Stimulated activated CD4-positive, alpha-beta T cell treated with anti-CD3 and anti-CD28 coated beads, Interleukin-12 subunit alpha, Interleukin-12 subunit beta, amount 100 ng/mL, for 48 hours (primary cell): Measurements from ENCODE around the gene RIPOR3.
"Not testable (repeated sequence)": the region's sequence is repeated elsewhere in the genome, so short reads cannot be mapped to it uniquely, and the experiment has no call there.

Experiments used
- DNase-seq, 3 donors: peaks; one replicate each; pipeline ENCODE4 v3.0.0-alpha.2; 2020; ENCODE audit warnings: low read depth in 2 of 3, low spot score in 1 of 3

Gene RIPOR3

DNA sequence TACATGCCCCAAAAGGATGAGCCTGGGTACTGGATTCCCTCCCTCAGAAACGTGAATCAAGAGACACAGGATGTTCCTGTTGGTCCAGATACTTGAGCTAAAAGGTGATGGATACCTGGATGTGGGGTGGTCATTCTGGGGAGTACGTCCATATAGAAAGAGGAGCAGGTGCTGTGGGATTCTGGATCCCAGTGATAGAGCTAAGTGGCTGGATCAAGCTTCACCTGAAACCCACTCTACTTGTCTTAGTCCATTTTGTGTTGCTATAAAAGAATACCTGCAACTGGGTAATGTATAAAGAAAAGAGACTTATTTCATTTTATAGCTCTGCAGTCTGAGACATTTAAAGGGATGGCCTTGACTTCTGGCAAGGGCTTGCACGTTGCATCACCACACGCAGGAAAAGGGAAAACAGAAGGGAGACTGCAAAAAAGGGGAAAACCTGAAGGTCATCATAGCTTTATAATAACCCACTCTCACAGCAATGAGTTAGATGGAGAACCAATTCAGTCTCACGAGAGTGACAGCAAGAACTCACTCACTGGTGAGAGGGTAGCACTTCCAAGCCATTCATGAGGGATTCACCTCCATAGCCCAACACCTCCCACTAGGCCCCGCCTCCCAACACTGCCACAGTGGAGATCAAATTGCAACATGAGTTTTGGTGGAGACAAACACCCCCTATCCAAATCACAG lies 31.2 kb downstream of the RIPOR3 start:
- DNase-seq, result no peak

DNA sequence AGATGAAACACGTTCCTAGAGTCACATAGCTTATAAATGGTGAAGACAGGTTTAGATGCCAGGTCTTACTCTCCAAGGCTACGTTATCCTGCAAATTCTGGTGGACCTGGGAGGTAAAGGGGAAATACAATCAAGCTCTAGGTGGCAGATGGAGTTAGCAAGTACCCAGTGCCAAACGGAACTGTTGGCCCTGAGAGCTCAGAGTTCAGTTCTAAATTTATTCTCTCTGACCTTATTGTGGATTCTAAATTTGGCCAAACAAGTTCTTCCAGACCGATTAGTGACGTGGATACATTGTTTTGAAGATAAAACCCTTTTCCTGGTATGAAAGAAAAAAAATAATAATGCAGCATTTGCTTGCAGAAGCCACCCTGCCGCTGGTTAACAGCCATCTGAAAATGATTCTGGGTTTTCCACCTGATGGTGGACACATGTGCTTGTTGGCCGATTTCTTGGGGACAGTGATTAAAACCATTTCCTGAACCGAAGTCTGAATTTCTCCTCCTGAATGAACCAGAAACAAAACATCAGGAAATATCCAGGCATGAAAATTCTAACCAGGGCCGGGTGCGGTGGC lies 32.5 kb downstream of the RIPOR3 start:
- no peak for DNase-seq

DNA sequence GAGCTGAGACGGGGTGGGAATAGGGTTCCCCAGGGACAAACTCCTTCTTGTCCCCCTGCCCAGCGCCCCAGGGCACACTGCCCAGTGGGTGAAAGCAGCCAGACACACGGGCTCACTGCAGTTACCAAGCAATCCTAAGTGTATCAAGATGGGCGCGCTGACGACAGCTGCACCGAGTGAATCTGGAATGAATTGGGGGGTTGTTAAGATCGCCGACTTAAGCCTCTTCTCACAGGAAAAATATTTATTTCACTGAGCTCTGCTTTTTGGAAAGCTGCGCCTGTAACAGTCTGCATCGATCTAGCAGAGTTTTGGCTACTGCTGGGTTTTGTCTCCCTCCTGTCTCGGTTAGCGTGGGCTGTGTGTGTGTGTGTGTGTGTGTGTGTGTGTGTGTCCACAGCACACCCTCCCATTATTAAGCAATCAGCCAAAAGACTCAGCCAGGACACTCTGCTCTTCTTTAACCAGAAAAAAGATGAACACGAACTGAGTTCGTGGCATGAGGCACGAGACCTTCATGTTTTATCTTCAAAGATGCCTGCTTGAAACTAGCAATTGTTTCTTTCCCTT lies 35.9 kb downstream of the RIPOR3 start:
- DNase-seq, result no peak

DNA sequence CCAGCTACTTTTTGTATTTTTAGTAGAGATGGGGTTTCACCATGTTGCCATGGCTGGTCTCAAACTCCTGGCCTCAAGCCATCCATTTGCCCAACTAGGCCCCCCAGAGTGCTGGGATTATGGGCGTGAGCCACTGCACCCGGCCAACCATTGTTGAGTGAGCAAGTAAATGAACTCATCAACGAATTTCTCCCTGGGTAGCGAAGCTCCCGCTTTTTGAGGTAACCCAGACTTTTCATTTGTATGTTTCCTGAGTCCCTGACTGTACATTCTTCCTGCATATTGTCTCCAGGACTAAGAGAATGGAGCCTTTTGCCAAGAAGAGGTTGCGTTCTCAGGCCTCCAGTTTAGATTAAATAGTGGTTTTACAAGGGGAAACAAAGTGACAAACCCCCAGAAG lies 36.4 kb downstream of the RIPOR3 start:
- DNase-seq, result no peak

DNA sequence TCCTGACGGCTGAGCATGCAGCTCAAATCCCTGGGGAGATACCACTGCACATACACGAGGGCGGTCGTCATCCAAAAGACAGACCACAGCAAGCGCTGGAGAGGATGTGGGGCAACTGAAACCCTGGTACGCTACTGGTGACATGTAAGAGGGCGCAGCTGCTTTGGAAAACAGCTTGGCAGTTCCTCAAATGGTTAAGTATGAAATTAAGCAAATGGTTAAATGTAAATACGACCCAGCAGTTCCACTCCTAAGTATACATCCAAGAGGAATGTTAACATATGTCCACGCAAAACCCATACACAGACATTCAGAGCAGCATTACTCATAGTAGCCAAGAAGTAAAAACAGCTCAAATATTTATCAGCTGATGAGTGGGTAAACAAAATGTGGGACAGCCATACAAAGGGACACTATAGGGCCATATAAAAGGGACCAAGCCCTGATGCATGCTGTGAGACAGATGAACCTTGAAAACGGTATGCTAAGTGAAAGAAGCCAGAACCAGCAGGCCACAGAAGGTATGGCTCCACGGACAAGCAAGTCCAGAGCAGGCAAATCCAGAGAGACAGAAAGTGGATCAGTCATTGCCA lies 38.5 kb downstream of the RIPOR3 start:
- DNase-seq, result no peak

DNA sequence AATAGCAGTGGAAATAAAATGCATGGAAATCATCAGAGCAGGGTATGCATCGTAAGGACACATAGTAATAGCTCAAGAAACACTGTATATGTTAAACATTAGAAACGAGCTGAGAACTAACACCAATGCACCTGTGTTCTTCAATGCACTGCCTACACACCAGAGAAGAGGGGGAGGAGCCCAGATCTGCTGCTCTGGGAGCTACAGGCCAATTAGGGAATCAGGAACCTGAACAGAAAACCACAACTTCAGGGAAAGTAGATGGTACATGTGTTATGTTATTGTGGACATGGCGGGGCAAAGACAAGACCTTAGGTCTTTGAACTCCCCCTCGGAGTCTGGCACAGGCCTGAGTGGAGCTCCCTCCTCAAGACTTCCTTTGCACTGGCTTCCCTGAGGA lies 39.7 kb downstream of the RIPOR3 start:
- DNase-seq, result no peak

DNA sequence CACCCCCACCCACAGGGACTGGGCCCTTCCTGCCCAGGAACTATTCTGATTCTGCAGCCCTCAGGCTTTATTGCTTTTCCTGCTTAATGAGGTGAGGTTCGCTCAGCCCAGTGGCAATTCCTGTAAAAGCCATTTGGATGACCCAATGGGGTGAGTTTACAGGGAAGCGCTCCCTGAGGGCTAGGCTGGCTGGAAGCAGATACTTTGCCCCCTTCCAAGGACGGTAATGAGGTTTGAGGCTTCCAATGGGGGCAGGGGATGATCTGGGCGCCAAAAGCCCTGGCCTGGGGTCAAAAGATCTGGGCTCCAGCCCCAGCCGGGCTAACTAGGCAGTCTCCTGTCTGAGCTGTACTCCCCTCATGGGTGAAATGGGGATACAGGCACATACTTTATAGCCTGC lies 41.8 kb downstream of the RIPOR3 start:
- DNase-seq, result no peak

DNA sequence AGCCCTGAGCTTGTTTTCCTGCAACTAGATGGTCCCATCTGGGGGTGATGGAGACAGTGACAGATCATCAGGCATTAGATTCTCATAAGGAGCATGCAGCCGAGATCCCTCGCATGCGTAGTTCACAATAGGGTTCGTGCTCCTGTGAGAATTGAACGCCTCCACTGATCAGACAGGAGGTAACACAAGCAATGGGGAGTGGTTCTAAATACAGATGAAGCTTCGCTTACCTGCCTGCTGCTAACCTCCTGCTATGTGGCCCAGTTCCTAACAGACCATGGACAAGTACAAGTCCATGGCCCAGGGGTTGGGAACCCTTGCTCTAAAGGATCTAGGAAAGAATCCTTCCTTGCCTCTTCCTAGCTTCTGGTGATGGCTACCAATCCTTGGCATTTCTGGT lies 42.7 kb downstream of the RIPOR3 start:
- DNase-seq, result no peak

DNA sequence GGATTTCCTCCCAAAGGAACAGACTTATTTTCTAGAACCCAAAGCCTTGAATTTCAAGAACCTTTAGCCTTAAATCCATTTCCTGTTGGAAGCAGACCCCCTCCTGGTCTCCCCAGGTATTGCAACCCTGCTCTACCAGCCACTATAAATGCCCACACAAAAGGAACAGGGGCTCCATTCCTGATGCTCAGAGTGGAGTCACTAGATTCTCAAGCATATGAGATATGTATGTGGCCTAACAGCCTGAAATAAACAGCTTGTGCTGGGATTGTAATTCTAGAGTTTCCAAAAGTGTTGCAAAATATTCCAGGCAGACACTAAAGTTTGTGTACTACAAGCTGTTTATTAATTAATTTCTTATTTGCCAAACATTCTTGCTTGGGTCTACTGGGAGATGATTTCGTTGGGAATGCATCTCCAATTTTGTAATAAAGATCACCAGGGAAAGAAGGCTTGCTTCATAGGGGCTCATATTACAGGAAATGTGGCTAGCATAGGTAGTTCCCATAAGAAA lies 44.8 kb downstream of the RIPOR3 start:
- no peak for DNase-seq

DNA sequence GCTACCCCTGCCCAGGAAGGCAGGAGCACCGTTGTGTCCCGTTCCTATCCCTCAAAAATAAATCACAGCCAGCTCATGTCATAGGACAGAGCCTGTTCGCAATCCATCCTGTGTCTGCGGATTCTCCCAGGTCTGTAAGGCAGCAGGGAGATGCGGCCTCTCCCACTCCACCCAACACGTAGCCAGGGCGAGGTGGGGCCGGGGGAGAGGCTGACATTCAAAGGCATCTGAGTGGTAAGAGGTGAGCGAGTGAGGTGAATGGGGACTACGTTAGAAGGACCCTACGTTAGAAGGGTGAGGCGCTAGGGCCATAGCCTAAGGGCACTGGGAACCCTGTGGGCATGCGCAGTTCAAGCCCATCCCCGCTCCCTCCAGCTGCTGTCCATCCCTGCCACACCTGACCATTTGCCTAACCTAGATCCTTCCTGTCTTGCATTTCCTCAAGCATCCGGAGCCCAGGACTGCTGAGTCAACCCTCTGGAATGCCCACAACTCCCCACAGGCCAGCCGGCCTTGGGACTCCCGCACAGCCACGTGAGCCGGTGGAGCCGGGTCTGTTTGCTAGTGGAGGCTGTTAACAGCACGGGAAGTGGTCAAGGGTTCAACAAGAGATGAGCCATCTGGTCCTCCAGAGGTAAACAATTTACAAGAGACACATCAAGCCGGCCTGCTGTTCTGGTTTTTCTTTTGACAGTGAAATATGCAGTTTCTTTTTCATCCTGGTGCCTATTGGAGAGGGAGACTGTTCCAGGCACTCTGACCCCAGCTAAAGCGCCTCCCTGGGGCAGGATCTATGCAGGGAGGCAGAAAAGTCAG lies 45.9 kb downstream of the RIPOR3 start:
- no peak for DNase-seq

DNA sequence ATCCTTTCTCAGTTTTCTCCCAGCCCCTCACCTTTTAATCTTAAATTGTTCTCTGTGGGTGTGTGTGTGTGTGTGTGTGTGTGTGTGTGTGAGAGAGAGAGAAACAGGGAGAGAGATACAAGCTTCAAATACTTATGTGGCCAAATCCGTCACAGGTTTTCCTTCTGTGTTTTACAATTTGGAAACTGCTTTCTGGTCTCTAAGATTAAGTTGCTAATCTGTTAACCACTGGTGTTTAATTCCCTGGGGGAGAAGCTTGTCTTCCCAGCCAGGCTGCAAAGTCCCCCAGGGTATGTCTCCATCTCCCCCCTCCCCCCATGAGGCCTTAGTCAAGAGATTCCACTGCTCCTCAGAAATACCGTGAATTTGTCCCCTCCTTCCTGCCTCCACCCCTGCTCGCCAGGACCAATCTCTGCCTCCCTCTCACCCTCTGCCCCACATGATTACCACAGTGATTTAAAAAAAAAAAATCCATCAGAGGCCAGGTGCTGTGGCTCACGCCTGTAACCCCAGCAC lies 49.0 kb downstream of the RIPOR3 start:
- no peak for DNase-seq

DNA sequence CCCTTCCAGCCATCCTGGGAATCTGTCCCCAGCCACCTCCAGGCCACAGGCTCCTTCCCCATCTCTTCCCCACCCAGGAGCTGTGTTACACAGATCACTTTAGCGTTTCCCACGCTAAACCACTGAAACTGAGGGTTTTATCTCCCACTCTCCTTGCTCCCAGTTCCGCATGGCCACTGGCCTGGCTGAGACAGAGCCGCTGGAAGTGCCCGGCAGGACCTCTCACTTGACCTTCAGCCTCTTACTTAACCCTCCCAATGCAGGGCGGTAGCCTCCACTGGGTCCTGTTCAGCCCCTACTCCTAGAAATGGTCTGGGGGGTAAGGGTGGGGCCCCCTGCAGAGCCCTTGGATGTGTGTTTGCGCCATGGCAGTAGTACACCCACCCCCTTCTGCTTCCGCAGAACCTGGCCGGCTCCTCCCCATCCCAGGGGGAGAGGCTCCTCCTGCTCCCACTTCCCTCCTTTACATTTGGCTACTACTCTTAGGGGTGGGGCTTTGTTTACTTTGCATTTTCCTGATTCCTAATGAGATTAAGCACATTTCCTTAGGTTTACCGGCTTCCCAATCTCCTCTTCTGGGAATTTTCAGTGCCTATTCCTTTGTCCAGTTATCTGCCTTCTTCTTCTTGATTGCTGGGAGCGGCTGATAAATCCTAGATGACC lies 49.6 kb downstream of the RIPOR3 start:
- DNase-seq, result not testable (repeated sequence)

DNA sequence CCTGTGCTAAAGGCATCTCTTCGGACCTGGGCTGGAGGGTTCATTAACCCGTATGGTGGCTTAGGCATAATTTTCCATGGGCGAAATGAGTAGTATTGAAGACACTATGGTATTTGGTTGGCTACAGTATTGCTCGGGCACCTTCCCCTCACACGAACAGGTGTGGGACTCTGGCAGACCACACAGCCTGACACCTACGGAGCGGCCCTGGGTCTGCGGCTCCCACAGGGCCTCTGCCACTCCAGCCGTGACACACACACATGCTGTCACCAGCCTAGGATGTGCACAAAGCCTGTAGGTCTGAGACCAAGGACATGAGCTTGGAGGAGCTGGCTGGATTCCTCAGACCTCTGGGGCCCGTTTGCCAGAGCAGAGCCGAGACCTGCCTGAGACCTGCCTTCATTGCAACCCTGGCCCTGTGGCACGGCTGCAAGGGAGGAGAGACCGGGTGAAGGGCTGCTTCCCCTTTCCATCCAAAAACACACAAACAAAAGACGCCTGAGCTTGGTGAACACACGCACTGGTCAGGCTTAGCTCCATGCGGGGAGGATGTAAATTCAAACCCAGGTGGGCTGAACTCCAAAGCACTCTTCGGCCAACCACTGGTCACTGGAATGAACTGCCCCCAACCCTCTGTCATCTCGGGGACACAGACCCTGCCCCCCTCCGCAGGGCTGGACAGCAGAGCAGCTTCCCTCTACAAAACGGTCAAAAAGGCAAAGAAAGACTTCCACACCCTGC lies 51.2 kb downstream of the RIPOR3 start:
- DNase-seq, result not testable (repeated sequence)

DNA sequence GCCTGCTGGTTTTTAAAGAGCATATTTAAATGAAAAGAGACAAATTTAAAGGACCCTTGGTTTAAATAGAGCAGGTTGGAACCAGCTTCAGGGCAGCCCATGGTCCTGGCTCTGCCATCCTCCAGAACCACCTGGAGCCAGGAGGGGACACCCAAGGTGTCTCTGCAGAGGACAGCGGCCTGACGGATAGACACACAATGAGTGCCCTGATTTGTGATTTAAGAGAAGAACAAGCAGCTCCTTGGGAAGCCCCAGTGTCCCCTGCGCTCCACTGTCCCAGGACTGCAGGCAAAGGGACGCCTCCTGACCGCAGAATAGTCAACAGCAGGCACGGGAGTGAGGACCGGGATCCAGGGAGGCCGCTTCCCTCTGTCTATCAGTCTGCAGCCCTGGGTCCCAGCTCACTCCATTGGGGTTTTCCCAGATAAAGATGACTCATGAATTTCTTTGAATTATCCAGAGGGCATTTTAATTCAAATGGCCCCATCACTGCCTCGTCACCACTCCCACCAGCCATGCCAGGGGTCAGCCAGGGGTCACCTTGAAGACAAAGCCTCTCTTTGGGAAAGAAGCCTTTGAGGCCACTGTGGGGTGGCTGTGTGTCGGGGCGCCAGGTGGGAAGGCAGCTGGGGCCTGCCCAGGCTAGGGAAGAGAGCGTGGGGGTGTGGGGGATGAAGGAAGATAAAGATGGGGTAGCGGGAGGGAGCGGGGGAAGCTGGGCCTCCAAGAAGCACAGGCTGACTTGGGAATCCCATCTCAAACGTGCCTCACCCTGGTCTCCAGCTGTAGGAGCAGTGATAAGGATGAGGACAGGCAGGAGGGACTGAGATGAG lies 53.1 kb downstream of the RIPOR3 start:
- not testable (repeated sequence) for DNase-seq

DNA sequence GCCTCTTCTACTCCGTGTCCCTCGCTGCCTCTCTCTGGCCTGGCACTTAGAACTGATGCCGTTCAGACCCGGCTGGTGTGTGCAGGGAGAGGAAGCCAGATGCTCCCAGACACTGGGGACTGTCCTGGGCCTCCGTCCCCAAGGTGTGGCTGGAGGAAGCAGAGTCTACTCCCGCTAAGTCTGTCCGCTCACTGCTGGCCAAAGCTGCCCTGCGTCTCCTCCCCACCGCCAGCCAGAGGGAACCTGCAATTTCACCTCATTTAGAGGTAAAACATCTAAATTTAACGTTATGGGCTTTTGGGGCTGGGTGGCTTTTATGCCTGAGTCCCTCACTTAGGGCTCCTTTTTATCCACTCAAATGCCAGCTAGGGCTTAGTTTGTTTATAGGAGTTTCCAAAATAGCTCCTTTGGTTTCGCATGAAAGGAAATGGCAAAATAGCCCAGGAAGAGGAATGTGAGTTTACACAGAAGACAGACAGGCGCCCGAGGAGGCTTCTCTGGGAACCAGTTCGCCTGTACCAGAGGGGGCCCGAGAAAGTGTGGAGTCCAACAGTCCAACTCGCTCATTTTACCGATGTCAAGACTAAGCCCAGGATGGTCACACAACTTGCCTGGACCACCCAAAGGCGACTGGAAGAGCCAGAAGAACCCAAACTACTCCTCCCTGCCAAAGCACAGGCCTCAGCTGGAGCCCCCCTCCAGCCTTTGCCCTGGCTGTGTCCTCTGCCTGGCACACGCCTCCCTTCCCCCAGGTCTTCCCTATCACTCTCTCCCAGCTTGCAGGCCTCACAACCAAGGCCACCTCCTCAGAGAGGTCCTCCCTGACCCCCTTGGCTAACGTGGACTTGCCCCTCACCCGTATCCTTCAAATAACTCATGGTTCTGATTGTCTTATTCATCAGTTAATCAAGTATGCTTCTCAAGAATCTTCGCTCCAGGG lies 54.5 kb downstream of the RIPOR3 start:
- DNase-seq, result no peak

DNA sequence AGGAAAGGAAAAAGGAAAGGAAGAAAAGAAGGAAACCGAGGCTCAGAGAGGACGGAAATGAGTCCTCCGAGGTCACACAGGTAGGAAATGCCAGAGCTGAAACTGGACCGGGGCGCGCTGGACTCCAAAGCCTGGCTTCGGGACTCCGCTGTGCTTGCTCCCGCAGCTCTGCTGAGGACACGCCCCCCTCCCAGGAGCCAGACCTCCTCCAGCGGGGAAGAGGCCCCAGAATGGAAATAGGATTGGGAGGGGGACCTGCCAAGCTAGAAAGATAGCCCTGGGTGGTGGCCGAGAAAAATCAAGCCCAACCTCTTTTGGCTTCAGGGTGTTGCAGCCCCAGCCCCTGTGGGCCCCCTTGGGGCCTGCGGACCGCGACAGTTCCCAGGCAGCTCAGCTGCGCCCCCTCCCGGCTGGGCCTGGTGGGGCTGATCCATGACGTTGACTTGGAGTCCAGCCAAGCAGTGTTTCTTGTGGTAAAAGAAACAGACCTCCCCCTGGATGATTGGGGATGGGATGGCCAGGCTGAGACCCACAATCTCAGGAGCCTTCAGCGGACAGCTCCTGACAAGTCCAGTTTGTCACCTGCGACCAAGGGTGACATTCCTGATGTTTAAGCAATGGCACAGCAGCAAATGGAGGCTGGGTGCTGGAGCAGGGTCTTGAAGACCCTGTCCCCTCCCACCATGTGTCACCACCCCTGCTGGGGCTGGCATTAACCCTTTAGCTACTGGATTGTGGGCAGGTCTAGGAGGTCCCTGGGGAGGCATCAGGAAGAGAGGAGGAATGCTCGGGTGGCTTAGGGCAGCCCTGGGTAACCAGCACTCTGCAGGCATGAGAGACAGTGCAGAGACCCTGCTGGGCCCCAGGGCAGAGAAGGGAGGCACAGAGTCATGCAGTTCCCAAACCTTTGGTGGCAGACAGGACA lies 55.4 kb downstream of the RIPOR3 start:
- DNase-seq, result peak; percentile 44 to 57 (median 52)

DNA sequence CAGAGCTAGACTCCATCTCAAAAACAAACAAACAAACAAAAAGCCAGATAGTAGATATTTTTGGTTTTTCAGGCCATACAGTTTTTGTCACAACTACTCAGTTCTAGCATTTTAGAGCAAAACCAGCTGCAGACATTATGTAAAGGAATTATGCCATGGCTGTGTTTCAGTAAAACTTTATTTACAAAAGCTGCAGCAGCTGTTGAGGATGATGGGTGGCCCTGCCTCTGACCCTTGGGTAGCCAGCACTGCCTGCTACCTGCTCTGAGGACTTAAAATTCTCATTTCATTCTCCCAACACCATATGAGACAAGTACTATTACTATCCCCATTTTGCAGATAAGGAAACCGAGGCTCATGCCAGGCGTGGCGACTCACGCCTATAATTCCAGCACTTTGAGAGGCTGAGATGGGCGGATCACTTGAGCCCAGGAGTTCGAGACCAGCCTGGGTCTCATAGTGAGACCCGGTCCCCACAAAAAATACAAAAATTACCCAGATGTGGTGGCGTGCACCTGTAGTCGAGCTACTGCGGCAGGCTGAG lies 56.3 kb downstream of the RIPOR3 start:
- no peak for DNase-seq
